Keratinocyte (primary cell): ENCODE measurements around the gene PTEN. TPM values are rescaled to one million over a fixed set of nuclear protein-coding genes. Genes with fewer than 3 reads are reported as not detected.
A peak's percentile ranks its signal among the peaks of the same experiment; 100 is the strongest.

Experiments used
- DNase-seq: peaks from one replicate; pipeline ENCODE4 v3.0.0-alpha.2; 2011; ENCODE audit warnings: low read depth, missing footprints, low spot score
- FAIRE-seq: peaks from 2 replicates; lab custom pipeline; 2011; peaks lifted over from hg19 to GRCh38; lab: Jason Lieb, UNC
- H2AFZ ChIP-seq: 2 replicates; pipeline ENCODE4 v1.6.0; 2012; ENCODE audit warnings: low read length, control low read depth, inconsistent platforms; ENCODE audit not compliant: control insufficient read depth
- H3K27ac ChIP-seq: 2 replicates; pipeline ENCODE4 v1.5.1; 2011; ENCODE audit warnings: low read length; ENCODE audit not compliant: control insufficient read depth, insufficient read depth
- H3K27me3 ChIP-seq: 3 replicates; pipeline ENCODE4 v1.6.0; 2011; ENCODE audit warnings: low read length; ENCODE audit not compliant: control insufficient read depth, insufficient read depth; ENCODE audit errors: extremely low read depth
- H3K36me3 ChIP-seq, 2 experiments: 2 replicates in 1 of 2; 3 replicates in 1 of 2; pipeline ENCODE4 v1.5.1; 2011; ENCODE audit warnings: low read length in 2 of 2, mild to moderate bottlenecking in 1 of 2; ENCODE audit not compliant: control insufficient read depth in 2 of 2, insufficient read depth in 2 of 2; ENCODE audit errors: extremely low read depth in 1 of 2
- H3K4me1 ChIP-seq: 3 replicates; pipeline ENCODE4 v1.5.1; 2011; ENCODE audit warnings: low read length; ENCODE audit not compliant: control insufficient read depth, insufficient read depth; ENCODE audit errors: extremely low read depth
- H3K4me2 ChIP-seq: 3 replicates; pipeline ENCODE4 v1.6.0; 2011; ENCODE audit warnings: low read depth, low read length; ENCODE audit not compliant: control insufficient read depth, insufficient read depth; ENCODE audit errors: extremely low read depth
- H3K4me3 ChIP-seq, 3 experiments: fragments of 200-600 bp in 1 of 3; sonication (generic) in 1 of 3; 2 replicates in 2 of 3; 3 replicates in 1 of 3; pipeline ENCODE4 v1.5.1; 2011 to 2016; ENCODE audit warnings: low read length in 3 of 3, mild to moderate bottlenecking in 3 of 3, control low read depth in 2 of 3, inconsistent platforms in 1 of 3, low read depth in 1 of 3, mixed read lengths in 1 of 3, mixed run types in 1 of 3, moderate library complexity in 1 of 3; ENCODE audit not compliant: control insufficient read depth in 2 of 3, insufficient read depth in 2 of 3; ENCODE audit errors: extremely low read depth in 1 of 3
- H3K79me2 ChIP-seq: 2 replicates; pipeline ENCODE4 v1.6.0; 2012; ENCODE audit warnings: low read length; ENCODE audit not compliant: control insufficient read depth, insufficient read depth
- H3K9ac ChIP-seq: 3 replicates; pipeline ENCODE4 v1.6.0; 2011; ENCODE audit warnings: low read length; ENCODE audit not compliant: control insufficient read depth, insufficient read depth; ENCODE audit errors: extremely low read depth
- H3K9me1 ChIP-seq: 3 replicates; pipeline ENCODE4 v1.6.0; 2011; ENCODE audit warnings: low read length; ENCODE audit not compliant: control insufficient read depth, insufficient read depth; ENCODE audit errors: extremely low read depth
- H3K9me3 ChIP-seq: 2 replicates; pipeline ENCODE4 v1.5.1; 2012; ENCODE audit warnings: low read depth, low read length; ENCODE audit not compliant: control insufficient read depth
- H4K20me1 ChIP-seq: 3 replicates; pipeline ENCODE4 v1.6.0; 2011; ENCODE audit warnings: low read length; ENCODE audit not compliant: control insufficient read depth, insufficient read depth; ENCODE audit errors: extremely low read depth
- CTCF ChIP-seq, 3 experiments: IDR thresholded peaks in 1 of 3; conservative IDR thresholded peaks in 1 of 3; optimal IDR thresholded peaks in 1 of 3; 2 replicates in 2 of 3; 3 replicates in 1 of 3; pipeline versions ENCODE3 to v1.5.1; 2011; ENCODE audit warnings: low read length in 3 of 3, mild to moderate bottlenecking in 3 of 3, moderate library complexity in 2 of 3, control low read depth in 1 of 3, inconsistent platforms in 1 of 3; ENCODE audit not compliant: insufficient read depth in 2 of 3; ENCODE audit errors: extremely low read depth in 1 of 3
- EZH2 ChIP-seq: IDR thresholded peaks from one replicate; pipeline ENCODE4 v1.6.1; 2012; ENCODE audit warnings: inconsistent platforms, mild to moderate bottlenecking, low read length, moderate library complexity
- dilution Hi-C: fragments of 300-500 bp; cut with MboI; formaldehyde crosslinking; loops from one replicate; pipeline ENCODE4 v1.7.0; 2020; ENCODE audit warnings: low sequenced_read_pairs; ENCODE audit not compliant: extremely low pct_ligation_motif_present
- polyA plus RNA-seq, 5 experiments: library from polyadenylated mRNA; depleted of rRNA in 3 of 5; stranded (reverse) in 3 of 5; stranded (forward) in 1 of 5; unstranded in 1 of 5; fragments of >200 nt; gene quantifications; 1 replicate in 1 of 5; 2 replicates in 3 of 5; 3 replicates in 1 of 5; pipeline versions ENCODE4 v1.2.1 to v1.2.3, GENCODE V29; 2011 to 2012; ENCODE audit warnings: missing spikeins in 2 of 5, low read depth in 1 of 5, low replicate concordance in 1 of 5

The PTEN gene
- polyA plus RNA-seq, 1 donor (not counting 4 experiments of a cell fraction or from before 2014, with no cell fraction given): 39.4 TPM

GRCh38 chr10:87841186-87841585 is 22.2 kb upstream of the PTEN start:
- Histone ChIP-seq H4K20me1 (no peaks in the 10 kb centered on the region), H3K9me1 (no peaks in the 10 kb centered on the region), H3K9me3 (no peaks in the 10 kb centered on the region), H3K27me3 (no peaks in the 10 kb centered on the region), H3K36me3 (no peaks in the 10 kb centered on the region), H3K4me1 (peaks cover 33% of the 10 kb centered on the region), H3K4me3 (no peak overlapping the region), H3K79me2 (no peaks in the 10 kb centered on the region), H2AFZ (no peak overlapping the region), H3K4me2 (no peak overlapping the region), H3K9ac (no peak overlapping the region), H3K27ac (no peak overlapping the region)
- dilution Hi-C loops: no loop called here
- no peak for FAIRE-seq
- no peak for DNase-seq
- TF ChIP-seq EZH2: no peak
- no peak for TF ChIP-seq CTCF (optimal IDR thresholded peaks at IDR 0.05 in 1 of 3, IDR thresholded peaks at IDR 0.05 in 1 of 3, conservative IDR thresholded peaks at IDR 0.05 in 1 of 3; ENCODE audit: extremely low read depth in 1 of 3, insufficient read depth in 2 of 3, low read length in 3 of 3)

GRCh38 chr10:87842220-87842641 is 21.2 kb upstream of the PTEN start:
- DNase-seq: peak; percentile 92
- no peaks in the 10 kb centered on the region for H3K9me3 ChIP-seq
- peak overlapping the region; percentile 64 for H3K27ac ChIP-seq
- FAIRE-seq: peak; percentile 91
- H3K79me2 ChIP-seq: no peaks in the 10 kb centered on the region
- H3K27me3 ChIP-seq: no peaks in the 10 kb centered on the region
- H2AFZ ChIP-seq: no peak overlapping the region
- TF ChIP-seq EZH2: no peak
- no peak for TF ChIP-seq CTCF (optimal IDR thresholded peaks at IDR 0.05 in 1 of 3, IDR thresholded peaks at IDR 0.05 in 1 of 3, conservative IDR thresholded peaks at IDR 0.05 in 1 of 3; ENCODE audit: extremely low read depth in 1 of 3, insufficient read depth in 2 of 3, low read length in 3 of 3)
- no peak overlapping the region for H3K9ac ChIP-seq
- no peaks in the 10 kb centered on the region for H3K9me1 ChIP-seq
- no peak overlapping the region for H3K4me3 ChIP-seq
- H3K36me3 ChIP-seq: no peaks in the 10 kb centered on the region
- no peak overlapping the region for H3K4me2 ChIP-seq
- dilution Hi-C loops: no loop called here
- H4K20me1 ChIP-seq: no peaks in the 10 kb centered on the region
- peaks cover 34% of the 10 kb centered on the region for H3K4me1 ChIP-seq
